Stimulated activated CD4-positive, alpha-beta T cell treated with anti-CD3 and anti-CD28 coated beads, TNF-alpha, amount 100 ng/mL, for 24 hours (primary cell): ENCODE data around the gene DYRK1A.
A peak's percentile ranks its signal among the peaks of the same experiment; 100 is the strongest.

Experiments
- DNase-seq, 3 experiments: peaks; one replicate each; pipeline ENCODE4 v3.0.0-alpha.2; 2020; ENCODE audit warnings: low read depth in 3 of 3

DYRK1A gene

DNA sequence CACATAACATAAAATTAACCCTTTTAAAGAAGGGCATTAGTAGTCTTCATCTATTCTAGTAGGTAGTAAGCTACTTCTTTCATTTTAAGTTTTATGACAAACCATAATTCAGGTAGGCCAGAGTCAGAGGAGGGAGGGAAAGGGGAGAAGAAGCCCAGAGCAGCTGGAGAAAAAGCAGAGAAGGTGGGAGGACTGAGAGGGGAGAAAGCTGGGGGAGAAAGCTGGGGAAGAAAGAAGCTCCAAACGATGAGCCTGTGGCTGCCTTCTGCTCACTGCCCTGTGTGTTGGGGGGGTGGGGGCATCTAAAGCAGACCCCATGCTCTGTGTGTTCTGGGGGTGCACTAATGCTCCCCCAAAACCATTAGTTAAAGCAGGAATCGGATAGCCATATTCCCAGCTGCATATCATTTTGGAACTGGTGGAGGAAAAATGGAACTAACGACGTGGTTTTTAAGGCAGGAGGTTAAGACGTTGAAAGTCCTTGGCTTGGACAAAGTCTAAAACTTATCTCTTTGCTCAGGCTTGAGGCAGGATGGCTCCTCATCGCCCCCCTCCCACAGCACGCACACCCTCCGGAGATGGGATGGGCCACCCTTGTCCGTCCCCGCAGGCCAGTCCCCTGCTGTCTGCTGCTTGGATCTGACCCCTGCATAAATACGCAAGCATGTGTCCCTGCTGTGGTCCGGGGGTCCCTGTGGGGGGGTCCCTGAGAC, 184.2 kb downstream of the DYRK1A start:
- no peak for DNase-seq

DNA sequence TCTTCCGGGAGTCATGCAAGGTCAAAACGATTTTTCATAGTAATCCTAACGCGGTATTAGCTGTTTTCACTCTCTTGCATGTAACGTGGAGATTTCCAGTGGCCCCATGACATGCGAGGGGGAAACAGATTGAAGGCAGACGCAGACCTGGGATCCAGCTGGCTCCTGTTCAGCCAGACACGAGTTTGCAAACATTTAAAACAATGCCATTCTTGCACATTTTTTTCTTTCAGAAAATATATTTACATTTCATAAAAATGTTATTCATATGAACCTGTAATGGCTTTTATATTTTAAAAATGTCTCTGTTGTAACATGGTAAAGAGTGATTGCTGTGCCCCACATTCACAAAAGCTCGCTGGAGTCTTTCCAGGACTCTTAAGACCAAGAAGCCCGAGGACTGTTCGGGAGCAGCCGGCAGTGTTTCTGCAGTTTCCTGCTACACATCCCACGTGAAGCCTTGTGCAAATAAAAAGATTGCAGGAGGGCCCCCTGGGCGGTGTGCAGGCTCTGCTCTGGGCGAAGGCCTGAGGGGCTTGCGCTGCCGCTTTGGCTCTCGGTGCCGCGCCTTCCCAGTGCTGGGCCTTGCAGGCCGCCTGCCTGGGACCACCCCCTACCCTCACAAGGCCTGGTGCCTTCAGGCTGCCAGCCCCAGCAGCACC, 184.9 kb downstream of the DYRK1A start:
- DNase-seq: no peak

GRCh38 chr21:37551993-37552355, 185.4 kb downstream of the DYRK1A start:
- no peak for DNase-seq

DNA sequence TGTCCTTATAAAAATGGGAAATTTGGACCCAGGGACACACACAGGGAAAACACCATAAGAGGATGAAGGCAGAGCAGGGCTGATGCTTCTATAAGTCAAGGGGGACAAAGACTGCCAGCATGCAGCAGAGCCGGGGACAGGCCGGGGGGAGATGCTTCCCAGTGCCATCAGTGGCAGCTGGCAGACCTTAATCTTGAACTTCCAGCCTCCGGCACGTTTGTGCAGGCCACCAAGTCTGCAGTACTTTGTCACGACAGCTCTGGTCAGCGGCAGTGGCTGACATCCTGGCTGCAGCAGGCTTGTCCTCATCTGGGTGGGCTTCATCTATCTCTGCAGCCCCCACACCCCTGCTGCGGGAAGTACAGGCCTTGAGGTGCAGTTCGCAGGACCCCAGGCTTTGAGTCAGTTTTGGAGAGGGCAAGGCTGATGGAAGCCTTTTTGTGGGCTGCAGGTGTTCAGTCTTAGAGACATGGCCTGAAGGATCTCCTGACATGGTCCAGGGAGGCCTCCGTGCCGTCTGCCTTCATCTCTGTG, 186.0 kb downstream of the DYRK1A start:
- no peak for DNase-seq

GRCh38 chr21:37553078-37553481, 186.5 kb downstream of the DYRK1A start:
- DNase-seq: no peak

- DNase-seq: no peak
These were observed 188.2 kb downstream of the DYRK1A start for GRCh38 chr21:37554661-37555379.

- DNase-seq: no peak
These were observed 189.2 kb downstream of the DYRK1A start for GRCh38 chr21:37555672-37556261.

GRCh38 chr21:37557261-37557950, 190.8 kb downstream of the DYRK1A start:
- DNase-seq: no peak

DNA sequence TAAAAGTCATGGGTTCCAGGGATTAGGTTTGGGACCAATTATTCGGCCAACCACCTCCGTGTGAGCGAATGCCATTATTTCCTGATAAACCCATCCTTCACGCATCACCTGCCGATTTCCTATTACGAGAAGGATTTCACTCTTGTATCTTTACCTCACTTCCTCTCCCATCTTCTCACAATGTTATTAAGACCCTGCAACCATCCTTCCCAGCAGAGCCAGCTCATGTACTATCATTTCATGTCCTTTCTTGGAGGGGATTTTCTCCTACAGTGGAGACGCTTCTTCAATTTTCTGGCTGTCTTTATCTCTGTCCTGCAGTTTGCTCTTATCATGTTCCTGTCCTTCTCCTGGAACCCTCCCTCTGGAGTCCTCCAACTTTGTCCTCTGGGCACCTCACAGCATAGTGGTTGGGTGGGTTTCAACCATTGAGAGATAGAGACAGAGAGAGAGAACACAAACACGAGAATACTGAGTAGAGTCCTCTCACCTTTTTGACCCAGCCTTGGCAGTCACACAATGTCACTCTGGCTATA, 192.2 kb downstream of the DYRK1A start:
- no peak for DNase-seq

- no peak for DNase-seq
These were observed 193.8 kb downstream of the DYRK1A start for GRCh38 chr21:37560385-37560784.

DNA sequence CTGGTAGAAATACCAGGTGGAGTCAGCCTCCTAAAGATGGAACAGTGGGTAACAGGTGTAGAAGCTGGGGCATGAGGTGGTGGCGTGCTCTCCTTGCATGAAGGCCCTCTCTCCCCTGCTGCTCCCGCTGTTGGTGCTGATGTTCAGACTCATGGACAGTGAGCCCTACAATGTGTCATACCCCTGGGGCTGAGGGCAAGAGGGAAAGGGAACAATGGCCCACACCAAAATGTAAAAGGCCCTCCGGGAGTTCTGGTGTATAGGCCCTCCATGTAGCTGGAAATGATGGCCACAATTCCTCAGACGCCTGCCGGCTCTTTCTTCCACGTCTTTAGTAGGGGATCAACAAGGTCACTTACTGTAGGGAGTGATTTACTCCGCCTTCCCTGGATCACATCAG, 194.9 kb downstream of the DYRK1A start:
- no peak for DNase-seq

- DNase-seq: no peak
These were observed 195.7 kb downstream of the DYRK1A start for GRCh38 chr21:37561941-37562919.

GRCh38 chr21:37562920-37563640, 196.5 kb downstream of the DYRK1A start:
- DNase-seq: peak in 1 of 3 experiments; percentile 4

DNA sequence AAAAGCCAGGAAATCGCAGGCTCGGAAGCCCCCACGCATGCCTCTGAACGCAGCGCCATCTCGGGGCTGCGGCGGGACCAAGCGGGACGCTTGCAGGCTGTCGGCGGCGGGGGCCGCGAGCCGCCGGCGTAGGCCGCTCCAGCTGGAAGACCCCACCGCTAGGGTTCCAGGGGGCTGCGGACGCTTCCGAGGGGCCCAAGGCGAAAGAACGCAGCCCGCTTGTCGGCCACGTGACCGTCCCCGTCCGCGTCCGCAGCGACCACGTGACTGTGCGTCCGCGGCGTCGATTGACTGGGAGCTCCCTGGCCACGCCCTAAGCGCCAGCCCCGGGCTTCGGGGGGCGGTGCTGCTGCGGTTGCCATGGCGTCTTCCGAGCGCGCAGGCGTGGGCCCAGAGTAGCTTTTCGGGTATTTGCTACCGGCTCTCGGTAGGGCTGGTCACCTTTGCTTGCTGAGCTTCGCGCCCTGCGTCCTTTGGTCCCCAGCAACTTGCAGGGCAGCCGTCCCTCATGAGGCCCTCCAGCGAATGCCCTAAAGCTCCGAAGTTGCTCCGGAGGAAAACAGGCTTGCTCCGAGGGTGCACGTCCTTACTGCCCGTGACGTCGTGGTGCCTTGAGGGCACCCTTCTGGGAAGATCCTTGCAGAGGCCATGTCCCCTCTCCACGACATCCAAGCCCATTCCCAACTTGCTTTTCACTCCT, 197.2 kb downstream of the DYRK1A start:
- DNase-seq: peak; percentile 76 to 90 (median 84)

DNA sequence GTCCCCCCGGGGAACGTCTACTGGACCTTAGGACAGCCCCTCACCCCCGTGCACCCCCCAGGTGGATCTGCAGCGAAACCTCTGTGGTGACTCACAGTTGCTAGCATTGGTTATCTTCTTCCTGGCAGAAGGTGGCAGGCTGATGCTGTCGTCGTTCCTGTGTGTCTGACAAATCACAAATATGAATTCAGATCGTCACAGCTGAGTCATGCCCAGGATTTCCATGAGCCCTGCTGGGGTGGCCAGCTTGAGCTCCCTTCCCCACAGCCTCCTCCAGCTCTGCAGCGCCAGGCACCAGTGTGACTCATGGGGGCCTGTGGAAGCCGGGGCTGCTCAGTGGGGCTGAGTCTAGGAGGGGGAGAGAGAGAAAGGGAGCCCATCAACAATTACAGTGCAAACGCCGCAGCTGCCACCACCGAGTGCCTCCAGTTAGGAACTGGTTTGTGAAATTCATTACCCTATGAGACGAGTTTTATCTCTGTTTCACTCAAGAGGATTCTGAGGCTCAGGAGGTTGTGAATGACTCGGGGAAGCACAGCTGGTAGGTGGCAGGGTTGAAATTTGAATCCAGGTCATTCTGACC, 197.9 kb downstream of the DYRK1A start:
- peak; percentile 84 to 88 (median 88) for DNase-seq

DNA sequence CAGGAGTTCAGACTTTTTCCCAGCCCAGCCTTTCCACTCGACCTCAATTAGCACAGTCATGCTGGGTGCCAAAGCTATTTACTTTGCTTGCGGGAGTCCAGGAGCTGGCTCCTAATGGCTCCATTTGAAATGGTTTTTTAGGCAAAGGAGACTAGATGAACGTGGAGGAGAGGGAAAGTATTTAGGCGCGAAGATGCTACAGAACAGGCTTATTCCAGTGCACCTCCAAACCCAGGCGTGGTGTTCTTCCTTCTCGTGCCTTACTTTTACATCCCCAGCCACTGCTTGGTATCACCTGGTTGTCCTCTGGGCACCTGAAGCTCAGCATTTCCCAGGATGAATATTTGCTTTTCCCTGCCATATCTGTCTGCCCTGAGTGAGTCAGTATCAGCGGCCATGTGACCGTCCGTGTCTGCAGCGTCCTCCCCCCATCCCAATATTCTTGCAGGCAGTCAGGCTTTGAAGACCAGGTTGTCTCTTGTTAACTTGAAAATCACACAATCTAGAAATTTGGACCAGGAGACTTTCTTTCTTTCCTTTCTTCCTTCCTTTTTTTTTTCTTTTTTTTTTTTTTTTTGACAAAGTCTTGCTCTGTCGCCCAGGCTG, 198.5 kb downstream of the DYRK1A start:
- DNase-seq: no peak

DNA sequence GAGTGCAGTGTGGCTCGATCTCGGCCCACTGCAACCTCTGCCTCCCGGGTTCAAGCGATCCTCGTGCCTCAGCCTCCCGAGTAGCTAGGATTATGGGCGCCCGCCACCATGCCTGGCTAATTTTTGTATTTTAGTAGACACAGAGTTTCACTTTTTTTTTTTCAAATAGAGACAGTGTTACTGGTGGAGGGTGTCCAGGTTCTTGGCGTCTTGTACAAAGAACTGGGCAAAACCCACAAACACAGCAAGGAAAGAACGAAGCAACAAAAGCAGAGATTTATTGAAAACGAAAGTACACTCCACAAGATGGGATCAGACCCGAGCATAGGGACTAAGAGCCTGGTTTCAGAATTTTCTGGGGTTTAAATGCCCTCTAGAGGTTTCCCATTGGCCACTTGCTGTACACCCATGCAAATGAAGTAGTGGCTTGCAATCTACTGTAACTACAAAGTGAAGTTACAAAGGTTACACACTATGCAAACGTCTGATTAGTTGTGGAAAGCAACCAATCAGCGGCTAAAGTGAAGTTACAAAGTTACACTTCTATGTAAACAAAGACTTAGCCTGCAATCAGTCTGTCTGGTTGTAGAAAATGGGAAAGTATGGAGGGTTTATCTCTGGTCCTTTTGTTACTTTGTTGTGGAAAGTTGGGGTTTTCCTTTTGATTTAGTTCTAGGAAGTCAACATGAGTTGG, 199.1 kb downstream of the DYRK1A start:
- no peak for DNase-seq
